ENCODE measurements around the gene PAH.

PAH gene

DNA sequence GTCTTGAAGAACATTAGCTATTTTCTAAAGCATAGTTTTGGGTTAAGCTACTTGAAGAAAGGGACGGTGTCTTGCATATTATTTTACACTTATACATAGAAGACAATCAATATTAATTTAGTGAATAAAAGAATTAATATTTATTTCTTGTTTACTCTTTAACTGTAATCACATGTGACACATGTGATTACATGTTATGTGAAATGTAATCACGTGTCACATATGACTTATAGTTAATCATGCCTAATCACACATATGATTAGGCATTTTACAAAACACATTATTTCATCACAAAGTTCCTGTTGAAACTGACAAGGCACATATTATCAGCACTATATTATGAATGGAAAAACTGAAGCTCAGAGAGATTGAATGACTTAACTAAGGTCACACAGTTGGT lies 4.8 kb downstream of the PAH start:
- DNase-seq (ENCODE audit: low read depth) = no peak
- TF ChIP-seq, protein P1, sequence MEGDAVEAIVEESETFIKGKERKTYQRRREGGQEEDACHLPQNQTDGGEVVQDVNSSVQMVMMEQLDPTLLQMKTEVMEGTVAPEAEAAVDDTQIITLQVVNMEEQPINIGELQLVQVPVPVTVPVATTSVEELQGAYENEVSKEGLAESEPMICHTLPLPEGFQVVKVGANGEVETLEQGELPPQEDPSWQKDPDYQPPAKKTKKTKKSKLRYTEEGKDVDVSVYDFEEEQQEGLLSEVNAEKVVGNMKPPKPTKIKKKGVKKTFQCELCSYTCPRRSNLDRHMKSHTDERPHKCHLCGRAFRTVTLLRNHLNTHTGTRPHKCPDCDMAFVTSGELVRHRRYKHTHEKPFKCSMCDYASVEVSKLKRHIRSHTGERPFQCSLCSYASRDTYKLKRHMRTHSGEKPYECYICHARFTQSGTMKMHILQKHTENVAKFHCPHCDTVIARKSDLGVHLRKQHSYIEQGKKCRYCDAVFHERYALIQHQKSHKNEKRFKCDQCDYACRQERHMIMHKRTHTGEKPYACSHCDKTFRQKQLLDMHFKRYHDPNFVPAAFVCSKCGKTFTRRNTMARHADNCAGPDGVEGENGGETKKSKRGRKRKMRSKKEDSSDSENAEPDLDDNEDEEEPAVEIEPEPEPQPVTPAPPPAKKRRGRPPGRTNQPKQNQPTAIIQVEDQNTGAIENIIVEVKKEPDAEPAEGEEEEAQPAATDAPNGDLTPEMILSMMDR (conservative IDR thresholded peaks at IDR 0.05; ENCODE audit: low read length) = no peak
- no peak overlapping the region for H3K4me3 ChIP-seq (ENCODE audit: low read length)

DNA sequence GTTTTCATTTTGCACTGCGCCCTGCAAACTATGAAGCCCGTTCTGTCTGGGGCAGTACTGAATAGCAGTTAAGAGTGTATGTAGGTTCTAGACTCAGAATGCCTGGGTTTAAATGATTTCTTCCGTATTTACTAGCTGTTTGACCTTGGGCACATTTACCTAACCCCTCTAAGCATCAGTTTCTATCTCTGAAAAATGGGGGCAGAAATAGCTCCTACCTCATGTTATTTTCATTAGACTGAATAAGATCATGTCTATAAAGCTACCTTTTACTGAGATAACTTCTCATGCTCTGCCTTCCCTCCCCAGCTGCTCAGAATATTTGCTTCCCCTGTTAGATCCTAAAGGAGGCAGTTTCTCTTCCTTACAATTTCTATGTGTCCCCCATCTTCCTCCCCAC lies 5.7 kb downstream of the PAH start:
- no peak for DNase-seq (ENCODE audit: low read depth)
- no peak overlapping the region for H3K4me3 ChIP-seq (ENCODE audit: low read length)
- TF ChIP-seq, protein P1 (conservative IDR thresholded peaks at IDR 0.05; ENCODE audit: low read length) = no peak

DNA sequence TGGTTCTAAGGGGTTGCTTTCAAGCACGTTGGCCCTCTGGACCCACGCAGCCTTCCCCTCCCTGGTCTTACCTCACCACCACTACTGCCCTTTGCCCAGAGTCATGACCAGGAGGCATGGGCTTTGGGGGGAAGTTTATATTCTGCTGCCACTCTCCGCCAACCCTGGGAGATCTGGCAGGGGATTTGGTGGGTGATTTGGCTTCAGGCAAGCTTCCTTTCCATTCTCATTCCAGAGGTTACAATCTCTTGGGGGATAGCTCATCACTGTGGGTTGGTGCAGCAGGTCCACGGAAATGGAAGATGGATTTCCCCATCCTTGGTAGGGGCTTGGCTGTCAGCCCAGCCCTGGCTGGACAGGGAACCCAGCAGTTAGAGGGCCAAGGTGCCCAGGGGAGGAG lies 6.3 kb downstream of the PAH start:
- no peak for DNase-seq (ENCODE audit: low read depth)
- no peak overlapping the region for H3K4me3 ChIP-seq (ENCODE audit: low read length)
- TF ChIP-seq, protein P1 (conservative IDR thresholded peaks at IDR 0.05; ENCODE audit: low read length) = no peak

DNA sequence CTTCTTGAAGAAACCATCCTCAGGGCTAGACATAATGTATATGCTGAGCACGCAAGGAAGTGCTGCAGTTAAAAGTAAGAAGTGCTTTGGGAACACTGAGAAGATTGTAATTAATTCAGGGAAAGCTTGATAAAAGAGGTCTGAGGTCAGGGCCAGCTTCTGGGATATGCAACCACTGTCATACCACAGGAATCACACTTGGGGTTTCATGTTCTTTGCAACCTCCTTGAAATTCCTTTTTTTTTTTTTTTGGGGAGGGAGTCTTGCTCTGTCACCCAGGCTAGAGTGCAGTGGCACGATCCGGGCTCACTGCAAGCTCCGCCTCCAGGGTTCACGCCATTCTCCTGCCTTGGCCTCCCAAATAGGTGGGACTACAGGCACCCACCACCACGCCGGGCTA lies 6.9 kb downstream of the PAH start:
- TF ChIP-seq, protein P1 (conservative IDR thresholded peaks at IDR 0.05; ENCODE audit: low read length) = no peak
- no peak for DNase-seq (ENCODE audit: low read depth)

DNA sequence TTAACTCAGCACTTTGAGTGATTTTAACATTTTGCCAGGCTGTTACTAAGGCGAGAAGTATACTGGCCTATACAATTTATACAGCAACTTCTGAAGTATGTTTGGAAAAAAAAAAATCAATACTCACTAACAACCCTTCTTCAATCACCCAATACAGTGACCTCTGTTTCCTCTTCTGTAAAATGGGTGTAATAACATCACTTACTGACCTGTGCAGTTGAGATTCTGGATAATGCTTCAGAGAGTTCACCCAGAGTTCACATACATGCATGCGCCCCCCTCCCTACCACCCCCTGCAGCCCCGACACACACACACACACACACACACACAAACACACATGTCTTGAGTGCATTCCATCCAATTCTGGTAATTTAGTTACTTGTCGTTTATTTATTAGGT lies 9.1 kb downstream of the PAH start:
- DNase-seq (ENCODE audit: low read depth) = no peak
- no peak overlapping the region for H3K4me3 ChIP-seq (ENCODE audit: low read length)
- TF ChIP-seq, protein P1 (conservative IDR thresholded peaks at IDR 0.05; ENCODE audit: low read length) = no peak

More for the DNA sequence above, 6.9 kb downstream of the PAH start:
- no peak overlapping the region for H3K4me3 ChIP-seq (ENCODE audit: low read length)

DNA sequence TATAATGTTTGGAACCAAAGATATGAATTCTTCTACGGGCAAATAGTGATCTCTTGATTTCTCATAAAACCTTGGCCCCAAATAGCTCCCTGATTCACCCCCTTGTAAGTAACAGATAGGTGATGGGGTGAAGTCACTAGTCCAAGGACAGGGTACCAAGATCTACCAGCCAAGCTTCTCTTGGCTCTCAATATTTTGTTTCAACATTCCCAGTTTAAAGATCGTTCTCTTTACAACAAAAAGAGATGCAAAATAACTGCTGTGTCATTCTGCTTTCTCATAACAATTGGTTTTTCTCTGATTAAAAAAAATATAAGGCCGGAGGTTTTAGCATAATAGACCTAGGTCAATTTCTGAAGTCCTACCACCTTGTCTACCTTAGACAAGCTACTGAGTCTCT lies 11.8 kb downstream of the PAH start:
- H3K4me3 ChIP-seq (ENCODE audit: low read length) = no peak overlapping the region
- no peak for DNase-seq (ENCODE audit: low read depth)
- TF ChIP-seq, protein P1 (conservative IDR thresholded peaks at IDR 0.05; ENCODE audit: low read length) = no peak

DNA sequence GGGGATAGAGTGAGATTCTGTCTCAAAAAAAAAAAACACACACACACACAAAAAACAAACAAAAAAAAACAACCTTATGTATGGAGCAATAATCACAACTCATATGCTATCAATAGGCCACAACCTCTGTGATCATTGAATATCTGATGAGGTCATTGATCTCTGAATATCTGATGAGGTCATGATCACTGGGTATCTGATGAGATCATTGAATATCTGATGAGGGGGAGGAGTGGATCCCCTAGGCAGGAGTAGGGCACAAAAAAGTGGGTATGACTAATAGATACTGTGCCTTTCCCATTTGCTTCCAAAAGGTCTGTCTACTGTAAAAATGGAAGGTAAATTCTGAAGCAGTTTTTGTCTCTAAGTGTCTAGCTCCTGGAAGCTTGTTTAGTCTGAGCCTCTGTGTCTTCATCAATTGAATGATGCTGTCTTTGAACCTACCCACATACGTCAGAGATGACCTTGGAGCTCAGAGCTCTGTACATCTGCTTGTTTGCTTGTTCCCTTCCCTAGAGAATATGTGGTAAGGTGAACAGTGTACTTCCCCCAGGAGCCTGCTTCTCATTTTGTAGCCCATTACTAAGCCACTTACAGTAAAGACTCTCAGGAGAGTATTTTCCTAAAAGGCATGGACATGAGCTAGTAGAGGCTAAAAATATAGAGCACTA lies 13.6 kb downstream of the PAH start:
- TF ChIP-seq, protein P1 (conservative IDR thresholded peaks at IDR 0.05; ENCODE audit: low read length) = no peak
- DNase-seq (ENCODE audit: low read depth) = no peak

More for the DNA sequence above, 13.6 kb downstream of the PAH start:
- no peak overlapping the region for H3K4me3 ChIP-seq (ENCODE audit: low read length)
